Stimulated activated CD4-positive, alpha-beta T cell treated with anti-CD3 and anti-CD28 coated beads, Interleukin-4, amount 100 ng/mL, for 48 hours (primary cell): ENCODE results near the gene SNAPC4.

Experiments
- DNase-seq, 2 donors: peaks; one replicate each; pipeline ENCODE4 v3.0.0-alpha.2; 2020; ENCODE audit warnings: low read depth in 2 of 2

Gene SNAPC4, protein sequence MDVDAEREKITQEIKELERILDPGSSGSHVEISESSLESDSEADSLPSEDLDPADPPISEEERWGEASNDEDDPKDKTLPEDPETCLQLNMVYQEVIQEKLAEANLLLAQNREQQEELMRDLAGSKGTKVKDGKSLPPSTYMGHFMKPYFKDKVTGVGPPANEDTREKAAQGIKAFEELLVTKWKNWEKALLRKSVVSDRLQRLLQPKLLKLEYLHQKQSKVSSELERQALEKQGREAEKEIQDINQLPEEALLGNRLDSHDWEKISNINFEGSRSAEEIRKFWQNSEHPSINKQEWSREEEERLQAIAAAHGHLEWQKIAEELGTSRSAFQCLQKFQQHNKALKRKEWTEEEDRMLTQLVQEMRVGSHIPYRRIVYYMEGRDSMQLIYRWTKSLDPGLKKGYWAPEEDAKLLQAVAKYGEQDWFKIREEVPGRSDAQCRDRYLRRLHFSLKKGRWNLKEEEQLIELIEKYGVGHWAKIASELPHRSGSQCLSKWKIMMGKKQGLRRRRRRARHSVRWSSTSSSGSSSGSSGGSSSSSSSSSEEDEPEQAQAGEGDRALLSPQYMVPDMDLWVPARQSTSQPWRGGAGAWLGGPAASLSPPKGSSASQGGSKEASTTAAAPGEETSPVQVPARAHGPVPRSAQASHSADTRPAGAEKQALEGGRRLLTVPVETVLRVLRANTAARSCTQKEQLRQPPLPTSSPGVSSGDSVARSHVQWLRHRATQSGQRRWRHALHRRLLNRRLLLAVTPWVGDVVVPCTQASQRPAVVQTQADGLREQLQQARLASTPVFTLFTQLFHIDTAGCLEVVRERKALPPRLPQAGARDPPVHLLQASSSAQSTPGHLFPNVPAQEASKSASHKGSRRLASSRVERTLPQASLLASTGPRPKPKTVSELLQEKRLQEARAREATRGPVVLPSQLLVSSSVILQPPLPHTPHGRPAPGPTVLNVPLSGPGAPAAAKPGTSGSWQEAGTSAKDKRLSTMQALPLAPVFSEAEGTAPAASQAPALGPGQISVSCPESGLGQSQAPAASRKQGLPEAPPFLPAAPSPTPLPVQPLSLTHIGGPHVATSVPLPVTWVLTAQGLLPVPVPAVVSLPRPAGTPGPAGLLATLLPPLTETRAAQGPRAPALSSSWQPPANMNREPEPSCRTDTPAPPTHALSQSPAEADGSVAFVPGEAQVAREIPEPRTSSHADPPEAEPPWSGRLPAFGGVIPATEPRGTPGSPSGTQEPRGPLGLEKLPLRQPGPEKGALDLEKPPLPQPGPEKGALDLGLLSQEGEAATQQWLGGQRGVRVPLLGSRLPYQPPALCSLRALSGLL (N-terminal part only)

GRCh38 chr9:136400038-136400834, at the start of gene SNAPC4:
TSS of gene SNAPC4 (minus strand) at chr9:136400170. CDS start at chr9:136398428, 1,742 bp downstream.
- DNase-seq, result peak; percentile 82

- DNase-seq, result no peak
These were observed 48.7 kb upstream of the SNAPC4 start for GRCh38 chr9:136448655-136449054.

DNA sequence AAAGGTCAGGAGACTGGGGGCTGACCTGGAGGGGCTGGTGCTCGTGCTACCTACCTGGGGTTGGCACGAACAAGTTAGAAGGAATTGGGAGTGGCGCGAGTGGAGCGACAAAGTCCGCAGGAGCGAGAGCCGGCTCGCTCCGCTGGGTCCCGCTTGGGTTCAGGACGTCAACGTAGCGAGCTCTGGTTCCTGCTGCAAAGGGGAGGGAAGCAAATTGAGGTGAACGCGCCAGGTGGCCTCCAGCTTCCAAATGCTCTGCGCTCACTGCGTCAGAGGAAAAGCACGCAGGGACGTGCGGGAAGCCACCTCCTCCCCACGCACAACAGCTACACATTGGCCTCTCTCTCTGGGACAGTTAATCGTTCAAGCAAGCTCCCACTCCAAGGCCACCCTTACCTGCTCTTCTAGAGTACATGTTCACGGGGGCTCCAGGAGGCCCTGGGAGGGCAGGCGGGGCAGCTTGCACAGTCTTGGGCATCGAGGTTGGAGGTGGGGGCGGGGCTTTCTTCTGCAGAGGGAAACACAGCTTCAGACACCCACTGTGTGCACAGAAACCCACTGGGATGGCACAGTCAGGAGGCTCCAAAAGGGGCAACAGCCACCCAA, 47.3 kb upstream of the SNAPC4 start:
- no peak for DNase-seq

GRCh38 chr9:136445799-136446198, 45.8 kb upstream of the SNAPC4 start:
- no peak for DNase-seq

DNA sequence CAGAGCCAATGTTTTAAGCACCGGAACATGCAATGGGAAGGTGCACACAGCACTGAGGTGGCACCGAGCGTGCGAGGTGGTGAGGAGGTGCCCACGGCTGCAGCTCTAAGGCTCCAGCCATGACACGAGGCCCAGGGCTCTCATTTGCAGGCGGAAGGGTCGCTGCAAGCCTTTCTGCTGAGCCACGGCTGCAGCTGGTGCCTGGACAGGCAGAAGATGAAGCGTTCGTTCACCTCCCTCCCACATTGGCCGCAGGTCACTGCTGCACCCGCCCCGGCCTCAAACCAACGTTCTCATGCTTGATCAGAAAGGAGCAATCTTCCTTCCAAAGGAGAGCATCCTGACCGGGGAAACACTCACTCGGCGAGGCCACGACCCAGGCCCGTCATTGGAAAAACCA, 44.1 kb upstream of the SNAPC4 start:
- DNase-seq, result no peak

DNA sequence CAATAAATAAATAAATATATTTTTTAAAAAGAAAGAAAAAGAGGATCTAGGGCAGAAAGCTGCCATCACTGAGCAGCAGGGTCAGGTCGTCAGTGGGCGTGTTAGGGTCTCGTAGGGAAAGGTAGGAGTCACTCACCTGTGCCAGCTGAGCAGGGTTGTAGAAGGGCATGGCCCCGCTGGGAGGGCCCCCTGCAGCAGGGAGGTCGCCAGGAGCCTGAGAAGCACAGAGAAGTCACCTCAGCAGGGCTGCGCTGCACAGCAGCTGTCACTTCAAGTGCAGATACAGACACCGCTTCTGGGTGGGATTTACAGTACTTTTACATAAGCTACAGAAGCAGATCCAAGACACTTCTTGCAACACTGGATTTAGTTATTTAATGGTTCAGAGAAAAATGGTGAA, 43.7 kb upstream of the SNAPC4 start:
- no peak for DNase-seq

DNA sequence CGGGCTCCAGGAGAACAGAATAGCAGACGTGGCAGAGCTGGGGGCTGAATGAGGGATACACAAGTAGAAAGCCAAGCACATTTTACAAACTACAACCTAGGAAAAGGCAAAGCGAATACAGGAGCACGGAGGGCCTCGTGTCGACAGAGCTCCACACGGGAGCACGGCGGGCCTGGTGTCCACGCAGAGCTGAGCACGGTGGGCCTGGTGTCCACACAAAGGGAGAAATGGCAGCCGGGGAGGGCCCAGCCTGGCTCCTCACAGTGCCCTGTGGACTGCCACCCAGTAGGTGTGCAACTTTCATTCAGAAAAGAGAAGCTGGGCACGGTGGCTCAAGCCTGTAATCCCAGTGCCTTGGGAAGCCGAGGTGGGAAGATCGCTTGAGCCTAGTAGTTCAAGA, 43.1 kb upstream of the SNAPC4 start:
- no peak for DNase-seq

DNA sequence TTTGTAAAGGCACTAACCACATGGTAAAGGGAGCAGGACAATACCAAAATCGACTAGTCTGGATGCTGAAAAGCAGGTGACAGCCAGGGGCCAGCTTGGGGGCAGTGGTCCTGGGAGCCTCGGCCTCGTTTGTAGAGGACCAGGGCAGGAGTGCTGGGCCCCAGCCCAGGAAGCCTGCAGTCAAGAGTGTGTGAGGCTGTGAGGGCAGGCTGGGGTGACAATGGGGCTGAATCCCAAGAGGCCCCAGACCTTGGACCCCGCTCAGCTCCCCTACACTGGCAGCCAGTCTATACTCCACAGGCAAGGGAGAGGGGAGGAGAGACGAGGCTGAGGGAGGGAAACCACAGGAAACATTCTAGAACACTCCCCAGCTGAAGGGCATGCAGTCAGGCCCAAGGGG, 42.3 kb upstream of the SNAPC4 start:
- DNase-seq, result no peak

GRCh38 chr9:136441681-136442245, 41.8 kb upstream of the SNAPC4 start:
- DNase-seq, result no peak

GRCh38 chr9:136441191-136441680, 41.3 kb upstream of the SNAPC4 start:
- DNase-seq, result no peak

DNA sequence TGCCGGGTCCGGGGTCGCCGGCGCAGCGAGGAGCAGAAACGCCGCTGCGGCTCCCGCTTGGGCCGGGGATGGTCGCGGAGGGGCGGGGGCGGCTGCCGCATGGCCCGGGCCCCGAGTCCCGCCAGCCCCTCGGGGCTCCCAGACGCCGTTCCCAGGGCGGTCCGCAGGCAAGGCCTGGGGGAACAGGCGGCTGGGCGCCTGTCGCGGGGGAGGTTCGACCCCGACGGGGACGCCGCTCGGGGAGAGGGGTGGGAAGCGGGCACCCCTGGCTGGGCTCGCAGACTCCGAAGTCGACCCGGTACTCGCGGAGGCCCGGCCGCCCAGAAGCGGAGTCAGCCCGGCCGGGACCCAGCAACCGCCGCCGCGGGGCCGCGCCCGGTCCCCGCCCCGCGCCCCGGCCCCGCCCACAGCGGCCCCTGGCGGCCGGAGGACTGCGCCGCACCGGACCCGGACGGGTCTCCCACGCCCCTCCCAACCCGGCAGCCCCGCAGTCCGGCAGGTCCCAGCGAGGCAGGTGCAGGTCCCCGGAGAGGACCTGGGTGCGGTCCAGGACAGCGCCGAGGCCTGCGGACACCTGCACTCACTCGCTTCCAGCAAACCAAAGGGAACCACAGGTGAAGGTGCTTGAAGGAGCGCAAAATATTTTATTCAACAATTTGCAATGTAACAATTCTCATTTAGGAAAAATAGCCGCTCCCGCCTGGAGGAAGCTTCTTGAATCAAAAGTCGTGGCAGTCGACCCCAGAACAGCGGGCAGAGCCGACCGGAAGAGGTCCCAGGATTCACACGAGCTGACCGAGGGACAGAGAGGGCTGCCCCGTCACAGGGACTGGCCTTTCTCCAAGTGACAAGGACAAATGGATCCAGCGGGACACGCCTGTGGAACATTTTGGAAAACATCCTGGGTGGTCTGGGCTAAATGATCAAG, 39.8 kb upstream of the SNAPC4 start, which contains the start of gene INPP5E:
Gene INPP5E (minus strand): TSS at position 365 of the 928 bp plus-strand sequence. CDS start 426 bp downstream, outside the sequence.
- DNase-seq, result peak; percentile 75 to 86

- DNase-seq, result peak; percentile 40 to 56
These were observed 38.8 kb upstream of the SNAPC4 start for GRCh38 chr9:136438548-136439480.

DNA sequence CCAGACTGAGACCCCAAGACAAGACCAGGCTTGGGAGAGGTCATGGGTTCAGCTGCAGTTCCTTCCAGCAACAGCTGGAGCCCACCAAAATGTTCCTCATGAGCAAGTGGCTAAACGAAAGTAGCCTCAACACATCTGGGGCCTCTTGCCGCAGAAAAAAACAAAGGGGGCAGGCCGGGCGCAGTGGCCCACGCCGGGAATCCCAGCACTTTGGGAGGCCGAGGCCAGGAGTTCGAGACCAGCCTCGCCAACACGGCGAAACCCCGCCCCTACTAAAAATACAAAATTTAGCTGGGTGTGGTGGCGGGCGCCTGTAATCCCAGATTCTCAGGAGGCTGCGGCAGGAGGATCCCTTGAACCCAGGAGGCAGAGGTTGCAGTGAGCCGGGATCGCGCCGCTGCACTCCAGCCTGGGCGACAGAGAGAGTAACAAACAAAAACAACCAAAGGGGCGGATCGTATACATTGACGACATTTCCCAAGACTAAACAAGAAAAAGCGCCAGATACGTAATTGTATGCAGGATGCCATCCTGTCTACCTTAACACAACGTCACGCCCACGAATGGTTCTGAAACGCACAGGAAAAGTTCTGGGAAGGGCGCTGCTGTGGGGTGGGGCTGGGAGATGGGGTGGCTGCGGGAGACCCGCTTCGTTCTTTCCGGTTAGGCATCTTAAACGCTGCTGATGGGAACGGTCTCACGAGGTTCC, 38.0 kb upstream of the SNAPC4 start:
- no peak for DNase-seq

DNA sequence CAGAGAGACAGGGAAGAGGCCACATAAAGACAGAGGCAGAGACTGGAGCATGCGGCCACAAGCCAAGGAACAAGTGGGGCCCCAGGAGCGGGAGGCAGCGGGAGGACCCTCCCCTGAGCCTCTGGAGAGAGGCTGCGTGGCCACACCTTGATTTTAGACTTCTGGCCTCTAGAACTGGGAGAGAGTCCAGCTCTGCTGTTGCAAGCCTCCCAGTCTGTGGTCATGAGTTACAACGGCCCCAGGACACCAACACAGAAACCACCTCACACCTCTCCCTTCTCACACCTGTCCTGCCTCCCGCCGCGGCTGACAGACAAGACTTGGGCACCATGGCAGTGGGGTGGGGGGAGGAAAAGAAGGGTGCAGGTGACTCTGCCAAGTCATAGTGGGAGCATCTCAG, 37.5 kb upstream of the SNAPC4 start:
- no peak for DNase-seq

DNA sequence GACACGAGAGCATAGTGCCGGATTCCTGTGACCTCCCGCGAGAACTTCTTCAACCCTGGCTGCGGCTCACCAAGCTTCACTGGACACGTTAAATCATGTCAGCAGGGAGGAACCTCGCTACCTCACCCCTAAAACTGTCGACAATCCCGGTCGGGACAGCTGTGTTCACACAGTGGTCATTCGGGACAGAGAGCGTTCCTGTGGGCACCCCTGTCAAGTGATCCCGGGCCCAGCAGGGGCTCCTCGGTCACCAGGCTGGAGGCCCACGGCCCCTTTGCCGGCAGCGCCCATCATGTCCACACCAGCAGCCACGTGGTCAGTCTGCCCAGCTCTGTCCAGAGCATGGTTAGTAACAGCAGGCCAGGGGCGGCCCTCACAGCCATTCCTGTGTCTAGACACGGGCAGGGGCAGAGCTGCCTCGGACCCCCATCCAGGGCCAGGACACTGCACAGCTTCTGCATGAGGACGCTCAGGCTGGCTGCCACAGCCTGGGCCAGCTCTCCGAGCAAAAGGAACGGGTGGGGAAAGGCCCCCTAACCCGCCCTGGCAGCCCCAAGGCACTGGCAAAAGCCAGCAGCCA, 36.2 kb upstream of the SNAPC4 start:
- DNase-seq, result no peak

DNA sequence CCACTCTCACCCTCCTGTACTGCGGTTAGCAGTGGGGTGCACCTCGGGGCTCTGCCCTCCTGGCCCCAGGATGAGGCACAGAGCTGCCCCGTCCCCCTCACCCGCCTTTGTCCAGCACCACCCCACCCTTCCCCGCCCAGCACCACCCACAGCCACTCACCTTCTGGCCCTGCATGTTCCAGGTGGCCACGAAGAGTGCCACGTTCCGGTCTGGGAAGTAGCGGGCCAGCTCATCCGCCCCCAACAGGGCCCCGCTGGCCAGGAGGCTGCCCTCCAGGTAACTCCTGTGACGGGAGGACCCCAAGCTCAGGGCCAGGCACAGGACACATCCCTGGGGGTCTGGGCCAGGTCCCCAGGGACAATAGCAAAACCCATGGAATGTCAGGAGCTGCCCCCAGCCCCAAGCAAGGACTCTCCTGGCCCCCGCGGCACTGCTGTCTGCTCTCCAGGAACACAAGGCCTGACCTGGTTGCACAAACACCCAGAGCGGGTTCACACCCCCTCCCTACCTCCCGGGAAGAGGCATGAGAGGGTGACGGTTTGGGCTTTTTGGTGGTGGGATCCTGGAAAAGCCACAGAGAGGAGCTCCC, 34.7 kb upstream of the SNAPC4 start:
- DNase-seq, result no peak
